ENCODE measurements around the gene MSL1. TPM values are rescaled to one million over a fixed set of nuclear protein-coding genes. Genes with fewer than 3 reads are reported as not detected.

Gene MSL1
- total and polyA plus RNA-seq, 9 donors, result 81.7 to 124 (median 104) TPM

GRCh38 chr17:40174514-40174913 is 52.7 kb downstream of the MSL1 start:
- Histone ChIP-seq H3K36me3 (ENCODE audit: control insufficient read depth, insufficient read depth, low read length) (peaks cover 58% of the 10 kb centered on the region), H3K9me3 (replicated peaks; ENCODE audit: control insufficient read depth, low read depth, low read length) (no peaks in the 10 kb centered on the region), H3K4me3 (ENCODE audit: low read length) (no peak overlapping the region), H3K27ac (ENCODE audit: low read length) (no peak overlapping the region), H3K4me1 (ENCODE audit: control insufficient read depth, insufficient read depth, low read length) (peaks cover 18% of the 10 kb centered on the region), H3K27me3 (ENCODE audit: control insufficient read depth, insufficient read depth, low read length) (no peaks in the 10 kb centered on the region)
- DNase-seq, result no peak
- 92% methylated on average over 1 of the region's 1 CpG for WGBS (ENCODE audit: insufficient coverage)

- DNase-seq, result no peak
Measured at GRCh38 chr17:40175928-40176753, 54.4 kb downstream of the MSL1 start.

GRCh38 chr17:40176754-40177110 is 55.0 kb downstream of the MSL1 start:
- peaks cover 29% of the 10 kb centered on the region for H3K4me1 ChIP-seq (ENCODE audit: control insufficient read depth, insufficient read depth, low read length)
- 60% methylated on average over 1 of the region's 2 CpGs for WGBS (ENCODE audit: insufficient coverage)
- H3K27ac ChIP-seq (ENCODE audit: low read length), result no peak overlapping the region
- DNase-seq, result no peak
- no peak overlapping the region for H3K4me3 ChIP-seq (ENCODE audit: low read length)
- no peaks in the 10 kb centered on the region for H3K27me3 ChIP-seq (ENCODE audit: control insufficient read depth, insufficient read depth, low read length)
- peaks cover 37% of the 10 kb centered on the region for H3K36me3 ChIP-seq (ENCODE audit: control insufficient read depth, insufficient read depth, low read length)
- H3K9me3 ChIP-seq (replicated peaks; ENCODE audit: control insufficient read depth, low read depth, low read length), result no peaks in the 10 kb centered on the region

More at GRCh38 chr17:40175928-40176753, 54.4 kb downstream of the MSL1 start:
- Histone ChIP-seq H3K36me3 (ENCODE audit: control insufficient read depth, insufficient read depth, low read length) (peaks cover 43% of the 10 kb centered on the region), H3K27ac (ENCODE audit: low read length) (no peak overlapping the region), H3K27me3 (ENCODE audit: control insufficient read depth, insufficient read depth, low read length) (no peaks in the 10 kb centered on the region), H3K9me3 (replicated peaks; ENCODE audit: control insufficient read depth, low read depth, low read length) (no peaks in the 10 kb centered on the region), H3K4me1 (ENCODE audit: control insufficient read depth, insufficient read depth, low read length) (peaks cover 23% of the 10 kb centered on the region), H3K4me3 (ENCODE audit: low read length) (no peak overlapping the region)
- WGBS (ENCODE audit: insufficient coverage), result 87% methylated on average over 3 of the region's 7 CpGs

- H3K4me1 ChIP-seq (ENCODE audit: control insufficient read depth, insufficient read depth, low read length), result peaks cover 32% of the 10 kb centered on the region
- H3K27ac ChIP-seq (ENCODE audit: low read length), result no peak within 1 kb of the TSS
- H3K36me3 ChIP-seq (ENCODE audit: control insufficient read depth, insufficient read depth, low read length), result peaks cover 30% of the 10 kb centered on the region
- DNase-seq, result peak; percentile 79
- under 1% methylated on average over 40 of the region's 57 CpGs for WGBS (ENCODE audit: insufficient coverage)
- H3K4me3 ChIP-seq (ENCODE audit: low read length), result peak within 1 kb of the TSS; percentile 58
- H3K27me3 ChIP-seq (ENCODE audit: control insufficient read depth, insufficient read depth, low read length), result no peaks in the 10 kb centered on the region
- no peaks in the 10 kb centered on the region for H3K9me3 ChIP-seq (replicated peaks; ENCODE audit: control insufficient read depth, low read depth, low read length)
Measured at GRCh38 chr17:40177275-40177874, 55.6 kb downstream of the MSL1 start, which contains the start of gene RAPGEFL1. Gene RAPGEFL1, plus strand, starts transcription at chr17:40177470. Its CDS starts 392 bp downstream, at chr17:40177862.

GRCh38 chr17:40178021-40178601 is 56.3 kb downstream of the MSL1 start:
- peaks cover 29% of the 10 kb centered on the region for H3K36me3 ChIP-seq (ENCODE audit: control insufficient read depth, insufficient read depth, low read length)
- no peaks in the 10 kb centered on the region for H3K9me3 ChIP-seq (replicated peaks; ENCODE audit: control insufficient read depth, low read depth, low read length)
- WGBS (ENCODE audit: insufficient coverage), result 20% methylated on average over 19 of the region's 46 CpGs
- H3K4me1 ChIP-seq (ENCODE audit: control insufficient read depth, insufficient read depth, low read length), result peaks cover 37% of the 10 kb centered on the region
- H3K27me3 ChIP-seq (ENCODE audit: control insufficient read depth, insufficient read depth, low read length), result no peaks in the 10 kb centered on the region
- H3K27ac ChIP-seq (ENCODE audit: low read length), result no peak overlapping the region
- H3K4me3 ChIP-seq (ENCODE audit: low read length), result peak overlapping the region; percentile 58
- DNase-seq, result no peak

GRCh38 chr17:40178660-40179059 is 56.9 kb downstream of the MSL1 start:
- Histone ChIP-seq H3K27me3 (ENCODE audit: control insufficient read depth, insufficient read depth, low read length) (no peaks in the 10 kb centered on the region), H3K4me3 (ENCODE audit: low read length) (no peak overlapping the region), H3K4me1 (ENCODE audit: control insufficient read depth, insufficient read depth, low read length) (peaks cover 37% of the 10 kb centered on the region), H3K36me3 (ENCODE audit: control insufficient read depth, insufficient read depth, low read length) (peaks cover 25% of the 10 kb centered on the region), H3K27ac (ENCODE audit: low read length) (no peak overlapping the region), H3K9me3 (replicated peaks; ENCODE audit: control insufficient read depth, low read depth, low read length) (no peaks in the 10 kb centered on the region)
- 88% methylated on average over 4 of the region's 7 CpGs for WGBS (ENCODE audit: insufficient coverage)
- DNase-seq, result no peak

GRCh38 chr17:40179923-40180659 is 58.3 kb downstream of the MSL1 start:
- Histone ChIP-seq H3K36me3 (ENCODE audit: control insufficient read depth, insufficient read depth, low read length) (peaks cover 12% of the 10 kb centered on the region), H3K4me3 (ENCODE audit: low read length) (no peak overlapping the region), H3K27me3 (ENCODE audit: control insufficient read depth, insufficient read depth, low read length) (no peaks in the 10 kb centered on the region), H3K9me3 (replicated peaks; ENCODE audit: control insufficient read depth, low read depth, low read length) (no peaks in the 10 kb centered on the region), H3K27ac (ENCODE audit: low read length) (no peak overlapping the region), H3K4me1 (ENCODE audit: control insufficient read depth, insufficient read depth, low read length) (peaks cover 37% of the 10 kb centered on the region)
- no peak for DNase-seq
- WGBS (ENCODE audit: insufficient coverage), result 80% methylated on average over 2 of the region's 6 CpGs

- no peaks in the 10 kb centered on the region for H3K27me3 ChIP-seq (ENCODE audit: control insufficient read depth, insufficient read depth, low read length)
- H3K4me1 ChIP-seq (ENCODE audit: control insufficient read depth, insufficient read depth, low read length), result peaks cover 37% of the 10 kb centered on the region
- no peak overlapping the region for H3K4me3 ChIP-seq (ENCODE audit: low read length)
- DNase-seq, result no peak
- H3K9me3 ChIP-seq (replicated peaks; ENCODE audit: control insufficient read depth, low read depth, low read length), result no peaks in the 10 kb centered on the region
- H3K27ac ChIP-seq (ENCODE audit: low read length), result peak overlapping the region; percentile 62
- peaks cover 10% of the 10 kb centered on the region for H3K36me3 ChIP-seq (ENCODE audit: control insufficient read depth, insufficient read depth, low read length)
- 67% methylated on average over 1 of the region's 5 CpGs for WGBS (ENCODE audit: insufficient coverage)
Measured at GRCh38 chr17:40180694-40181093, 58.9 kb downstream of the MSL1 start.

GRCh38 chr17:40181205-40181604 is 59.4 kb downstream of the MSL1 start:
- no peaks in the 10 kb centered on the region for H3K9me3 ChIP-seq (replicated peaks; ENCODE audit: control insufficient read depth, low read depth, low read length)
- peaks cover 37% of the 10 kb centered on the region for H3K4me1 ChIP-seq (ENCODE audit: control insufficient read depth, insufficient read depth, low read length)
- no peaks in the 10 kb centered on the region for H3K27me3 ChIP-seq (ENCODE audit: control insufficient read depth, insufficient read depth, low read length)
- H3K4me3 ChIP-seq (ENCODE audit: low read length), result no peak overlapping the region
- DNase-seq, result peak; percentile 55
- peak overlapping the region; percentile 74 for H3K27ac ChIP-seq (ENCODE audit: low read length)
- 80% methylated on average over 4 of the region's 8 CpGs for WGBS (ENCODE audit: insufficient coverage)
- peaks cover 6% of the 10 kb centered on the region for H3K36me3 ChIP-seq (ENCODE audit: control insufficient read depth, insufficient read depth, low read length)

GRCh38 chr17:40182606-40183005 is 60.8 kb downstream of the MSL1 start:
- WGBS (ENCODE audit: insufficient coverage), result 86% methylated on average over 5 of the region's 6 CpGs
- H3K27ac ChIP-seq (ENCODE audit: low read length), result no peak overlapping the region
- H3K4me3 ChIP-seq (ENCODE audit: low read length), result no peak overlapping the region

More at GRCh38 chr17:40182606-40183005, 60.8 kb downstream of the MSL1 start:
- Histone ChIP-seq H3K27me3 (ENCODE audit: control insufficient read depth, insufficient read depth, low read length) (no peaks in the 10 kb centered on the region), H3K9me3 (replicated peaks; ENCODE audit: control insufficient read depth, low read depth, low read length) (no peaks in the 10 kb centered on the region), H3K36me3 (ENCODE audit: control insufficient read depth, insufficient read depth, low read length) (no peaks in the 10 kb centered on the region), H3K4me1 (ENCODE audit: control insufficient read depth, insufficient read depth, low read length) (peaks cover 28% of the 10 kb centered on the region)
- no peak for DNase-seq
